GM12891 (cell line): Measurements from ENCODE around the gene ARIH2.

Source experiments
- POLR2A ChIP-seq: IDR thresholded peaks from 2 replicates; pipeline ENCODE4 v1.6.1; 2011; ENCODE audit warnings: low read depth, low read length, control low read depth
- POLR2AphosphoS5 ChIP-seq: IDR thresholded peaks from 2 replicates; pipeline ENCODE4 v1.6.1; 2011; ENCODE audit warnings: low read depth, low read length, control low read depth
- POU2F2 ChIP-seq: IDR thresholded peaks from 2 replicates; pipeline ENCODE4 v1.6.1; 2011; ENCODE audit warnings: low read depth, mild to moderate bottlenecking, control low read depth, low read length, moderate library complexity
- TAF1 ChIP-seq: IDR thresholded peaks from 2 replicates; pipeline ENCODE4 v1.6.1; 2011; ENCODE audit warnings: low read depth, low read length, control low read depth

- TF ChIP-seq POLR2A (peak; percentile 67; the same call in 1 of the 2 replicates), TAF1 (no peak), POLR2AphosphoS5 (0 out of 2 replicates have a peak, but pooled peaks have one; percentile 13), POU2F2 (no peak)
Observed at GRCh38 chr3:49026536-49026935, 107.9 kb downstream of the ARIH2 start.
